ENCODE results near the gene FSIP1.

DNA sequence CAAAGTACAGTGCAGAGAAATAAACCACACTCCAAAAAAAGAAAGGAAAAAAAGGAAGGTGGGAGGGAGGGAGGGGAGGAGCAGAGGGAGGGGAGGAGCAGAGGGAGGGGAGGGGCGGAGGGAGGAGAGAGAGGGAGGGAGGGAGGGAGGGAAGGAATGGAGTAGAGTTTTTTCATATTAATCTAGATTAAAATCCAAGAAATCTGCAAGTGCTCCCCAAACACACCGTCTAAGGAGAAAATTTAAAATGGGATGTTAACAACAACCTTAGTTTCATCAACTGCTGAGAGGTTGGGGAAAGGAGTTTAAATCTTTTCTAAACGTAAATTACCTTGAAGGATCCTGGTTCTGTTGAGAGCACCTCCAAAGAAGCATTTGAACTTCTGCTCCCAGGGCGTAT is 6.6 kb downstream of the FSIP1 start:
- TF ChIP-seq, protein P1, sequence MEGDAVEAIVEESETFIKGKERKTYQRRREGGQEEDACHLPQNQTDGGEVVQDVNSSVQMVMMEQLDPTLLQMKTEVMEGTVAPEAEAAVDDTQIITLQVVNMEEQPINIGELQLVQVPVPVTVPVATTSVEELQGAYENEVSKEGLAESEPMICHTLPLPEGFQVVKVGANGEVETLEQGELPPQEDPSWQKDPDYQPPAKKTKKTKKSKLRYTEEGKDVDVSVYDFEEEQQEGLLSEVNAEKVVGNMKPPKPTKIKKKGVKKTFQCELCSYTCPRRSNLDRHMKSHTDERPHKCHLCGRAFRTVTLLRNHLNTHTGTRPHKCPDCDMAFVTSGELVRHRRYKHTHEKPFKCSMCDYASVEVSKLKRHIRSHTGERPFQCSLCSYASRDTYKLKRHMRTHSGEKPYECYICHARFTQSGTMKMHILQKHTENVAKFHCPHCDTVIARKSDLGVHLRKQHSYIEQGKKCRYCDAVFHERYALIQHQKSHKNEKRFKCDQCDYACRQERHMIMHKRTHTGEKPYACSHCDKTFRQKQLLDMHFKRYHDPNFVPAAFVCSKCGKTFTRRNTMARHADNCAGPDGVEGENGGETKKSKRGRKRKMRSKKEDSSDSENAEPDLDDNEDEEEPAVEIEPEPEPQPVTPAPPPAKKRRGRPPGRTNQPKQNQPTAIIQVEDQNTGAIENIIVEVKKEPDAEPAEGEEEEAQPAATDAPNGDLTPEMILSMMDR (IDR thresholded peaks at IDR 0.05), result no peak
- no peak for TF ChIP-seq POLR2A (IDR thresholded peaks at IDR 0.05)

Measured in lower leg skin (tissue), 3 donors.